ENCODE data around the gene DHPS. TPM values are rescaled to one million over a fixed set of nuclear protein-coding genes. Genes with fewer than 3 reads are reported as not detected.

Gene DHPS
- total and polyA plus RNA-seq, 2 of the 13 experiments (the other 11 are each of a cell fraction or from before 2014, with no cell fraction given) = 43.3 to 84.3 TPM

DNA sequence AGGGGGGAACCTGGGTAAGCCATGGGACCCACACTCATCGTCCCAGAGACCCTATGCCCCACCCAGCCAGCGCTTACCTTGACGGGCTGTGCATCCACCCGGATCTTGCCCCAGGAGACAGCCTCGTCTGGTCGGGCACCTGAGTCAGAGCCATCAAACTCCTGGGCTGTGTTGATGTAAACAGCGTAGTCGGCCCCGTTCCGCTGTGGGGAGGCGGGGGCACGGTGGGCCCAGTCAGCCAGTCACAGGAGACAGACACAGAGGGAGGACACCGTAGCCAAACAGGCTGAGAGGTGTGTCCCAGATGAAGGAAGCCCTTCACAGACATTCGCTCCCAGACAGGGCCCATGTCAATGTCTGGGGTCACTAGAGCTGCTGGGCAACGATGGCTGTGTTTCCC is 5.7 kb downstream of the DHPS start (continued):
- no peak for TF ChIP-seq SIN3A (IDR thresholded peaks at IDR 0.05; ENCODE audit: borderline replicate concordance, low read depth, low read length)
- no peak for TF ChIP-seq RFXAP (CRISPR knock-in tag; IDR thresholded peaks at IDR 0.05; ENCODE audit: borderline replicate concordance)
- peak; percentile 62 for TF ChIP-seq RBFOX2 (IDR thresholded peaks at IDR 0.05; ENCODE audit: low read depth, low read length)

DNA sequence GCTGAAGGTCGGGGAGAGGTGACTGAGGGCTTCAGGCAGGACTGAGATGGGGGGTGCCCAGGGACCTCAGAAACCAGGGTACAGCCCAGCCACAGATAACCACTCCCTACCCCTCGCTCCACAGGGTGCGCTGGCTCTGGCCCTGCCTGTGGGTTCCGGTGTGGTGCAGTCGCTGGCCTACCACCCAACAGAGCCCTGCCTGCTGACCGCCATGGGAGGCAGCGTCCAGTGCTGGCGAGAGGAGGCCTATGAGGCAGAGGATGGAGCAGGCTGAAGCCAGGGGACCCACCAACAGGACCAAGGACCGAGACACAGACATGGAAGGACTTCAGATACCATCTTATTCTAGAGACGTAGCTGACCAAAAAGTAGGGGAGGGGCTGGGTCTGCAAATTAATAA is 6.3 kb downstream of the DHPS start:
- ChIA-PET POLR2A (no interaction called here), CTCF (ENCODE audit: low intra/inter-chr PET ratio, low total read pairs) (no interaction called here)
- FAIRE-seq (no peak), ATAC-seq (no peak), DNase-seq (ENCODE audit: low spot score) (no peak)
- in situ Hi-C loops (cut with HindIII; ENCODE audit: extremely low pct_ligation_motif_present, low pct_unique_long_range_greater_than_20kb) (no loop called here), intact Hi-C loops (cut with micrococcal nuclease; ENCODE audit: unreplicated experiment) (no loop called here)
- Histone ChIP-seq H3K9ac (ENCODE audit: insufficient read depth, low read depth, low read length) (no peak overlapping the region), H3K9me3 (ENCODE audit: low read length) (no peaks in the 10 kb centered on the region), H3K36me3 (replicated peaks in 1 of 2; ENCODE audit: control insufficient read depth in 1 of 2, insufficient read depth in 2 of 2, low read length in 2 of 2) (peaks cover 36 to 63% of the 10 kb centered on the region in 2 experiments), H4K20me1 (ENCODE audit: insufficient read depth, low read length) (peaks cover 2% of the 10 kb centered on the region; the same call in 1 of the 2 replicates), H3K4me2 (ENCODE audit: low read depth, low read length) (no peak overlapping the region), H3K4me3 (replicated peaks in 1 of 3; ENCODE audit: insufficient read depth in 1 of 3, low read depth in 2 of 3, low read length in 3 of 3) (no peak overlapping the region), H3K27ac (ENCODE audit: extremely low read length, insufficient read depth, low read length) (no peak overlapping the region), H3K4me1 (ENCODE audit: insufficient read depth, low read length) (peaks cover 19% of the 10 kb centered on the region), H2AFZ (ENCODE audit: low read length) (no peak overlapping the region), H3K27me3 (ENCODE audit: control insufficient read depth in 1 of 2, insufficient read depth in 2 of 2, low read length in 2 of 2) (no peaks in the 10 kb centered on the region), H3K79me2 (ENCODE audit: insufficient read depth, low read length) (peaks cover 10% of the 10 kb centered on the region)
- TF ChIP-seq AGO2 (optimal IDR thresholded peaks at IDR 0.05; ENCODE audit: low read depth, low read length) = peak; percentile 33
- peak in 1 of 2 experiments; percentile 14; a peak in 1 of 4 replicates for TF ChIP-seq POLR2A (IDR thresholded peaks at IDR 0.05; ENCODE audit: insufficient read depth in 1 of 2, low read depth in 2 of 2, low read length in 2 of 2)
- TF ChIP-seq, protein P1, sequence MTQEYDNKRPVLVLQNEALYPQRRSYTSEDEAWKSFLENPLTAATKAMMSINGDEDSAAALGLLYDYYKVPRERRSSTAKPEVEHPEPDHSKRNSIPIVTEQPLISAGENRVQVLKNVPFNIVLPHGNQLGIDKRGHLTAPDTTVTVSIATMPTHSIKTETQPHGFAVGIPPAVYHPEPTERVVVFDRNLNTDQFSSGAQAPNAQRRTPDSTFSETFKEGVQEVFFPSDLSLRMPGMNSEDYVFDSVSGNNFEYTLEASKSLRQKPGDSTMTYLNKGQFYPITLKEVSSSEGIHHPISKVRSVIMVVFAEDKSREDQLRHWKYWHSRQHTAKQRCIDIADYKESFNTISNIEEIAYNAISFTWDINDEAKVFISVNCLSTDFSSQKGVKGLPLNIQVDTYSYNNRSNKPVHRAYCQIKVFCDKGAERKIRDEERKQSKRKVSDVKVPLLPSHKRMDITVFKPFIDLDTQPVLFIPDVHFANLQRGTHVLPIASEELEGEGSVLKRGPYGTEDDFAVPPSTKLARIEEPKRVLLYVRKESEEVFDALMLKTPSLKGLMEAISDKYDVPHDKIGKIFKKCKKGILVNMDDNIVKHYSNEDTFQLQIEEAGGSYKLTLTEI (CRISPR knock-in tag; conservative IDR thresholded peaks at IDR 0.05) = no peak
- 92% methylated on average over 6 of the region's 10 CpGs for WGBS (ENCODE audit: low lambda C conversion rate)
- no TSS peak for BruUV-seq (replicated peaks)
